ENCODE data around the gene TTLL6. TPM values are rescaled to one million over a fixed set of nuclear protein-coding genes. Genes with fewer than 3 reads are reported as not detected.

The TTLL6 gene
- total RNA-seq, 1 donor: under 0.01 TPM

DNA sequence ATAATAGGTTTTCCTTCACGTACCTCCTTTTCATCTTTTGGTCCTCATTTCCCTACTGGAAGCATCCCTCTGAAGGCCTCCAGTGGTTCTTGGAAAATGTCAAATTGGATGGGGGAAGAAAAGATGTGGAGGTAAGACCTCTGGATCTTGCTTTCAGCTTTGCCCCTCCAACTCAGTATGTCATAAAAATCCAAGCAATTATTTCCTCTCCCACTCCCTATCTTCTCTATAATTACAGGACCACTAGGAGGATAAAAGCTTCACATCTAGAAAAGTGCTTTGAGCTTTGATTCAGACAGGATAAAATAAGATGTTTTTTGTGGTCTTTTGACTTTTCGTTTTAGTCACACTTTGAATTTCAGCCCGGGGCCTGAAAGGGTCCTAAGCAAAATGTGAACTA, 1.7 kb downstream of the TTLL6 start:
- TF ChIP-seq, protein P1, sequence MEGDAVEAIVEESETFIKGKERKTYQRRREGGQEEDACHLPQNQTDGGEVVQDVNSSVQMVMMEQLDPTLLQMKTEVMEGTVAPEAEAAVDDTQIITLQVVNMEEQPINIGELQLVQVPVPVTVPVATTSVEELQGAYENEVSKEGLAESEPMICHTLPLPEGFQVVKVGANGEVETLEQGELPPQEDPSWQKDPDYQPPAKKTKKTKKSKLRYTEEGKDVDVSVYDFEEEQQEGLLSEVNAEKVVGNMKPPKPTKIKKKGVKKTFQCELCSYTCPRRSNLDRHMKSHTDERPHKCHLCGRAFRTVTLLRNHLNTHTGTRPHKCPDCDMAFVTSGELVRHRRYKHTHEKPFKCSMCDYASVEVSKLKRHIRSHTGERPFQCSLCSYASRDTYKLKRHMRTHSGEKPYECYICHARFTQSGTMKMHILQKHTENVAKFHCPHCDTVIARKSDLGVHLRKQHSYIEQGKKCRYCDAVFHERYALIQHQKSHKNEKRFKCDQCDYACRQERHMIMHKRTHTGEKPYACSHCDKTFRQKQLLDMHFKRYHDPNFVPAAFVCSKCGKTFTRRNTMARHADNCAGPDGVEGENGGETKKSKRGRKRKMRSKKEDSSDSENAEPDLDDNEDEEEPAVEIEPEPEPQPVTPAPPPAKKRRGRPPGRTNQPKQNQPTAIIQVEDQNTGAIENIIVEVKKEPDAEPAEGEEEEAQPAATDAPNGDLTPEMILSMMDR (IDR thresholded peaks at IDR 0.05; ENCODE audit: insufficient read depth, low read depth, low read length): no peak
- no peak overlapping the region for H3K4me3 ChIP-seq (ENCODE audit: low read depth, low read length)
- DNase-seq (ENCODE audit: low read depth): no peak

DNA sequence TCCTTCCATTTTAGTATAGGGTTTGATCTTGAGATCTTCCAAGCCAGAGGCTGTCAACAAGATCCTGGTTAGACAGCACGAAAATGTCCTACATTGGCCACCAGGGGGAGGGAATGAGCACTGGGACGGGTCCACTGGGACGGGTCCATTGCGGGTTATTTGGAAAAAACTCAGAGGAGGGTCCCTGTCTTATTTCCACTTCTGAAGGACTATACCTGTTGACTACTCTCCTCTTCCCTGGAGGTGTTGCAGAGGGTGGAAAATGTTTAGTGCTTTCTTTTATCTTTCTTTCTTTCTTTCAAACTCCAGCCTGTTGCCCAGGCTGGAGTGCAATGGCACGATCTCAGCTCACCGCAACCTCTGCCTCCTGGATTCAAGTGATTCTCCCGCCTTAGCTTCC, 2.5 kb downstream of the TTLL6 start:
- TF ChIP-seq, protein P1 (IDR thresholded peaks at IDR 0.05; ENCODE audit: insufficient read depth, low read depth, low read length): peak; percentile 92
- peak; percentile 62 for DNase-seq (ENCODE audit: low read depth)
- no peak overlapping the region for H3K4me3 ChIP-seq (ENCODE audit: low read depth, low read length)

- no peak overlapping the region for H3K4me3 ChIP-seq (ENCODE audit: low read depth, low read length)
- TF ChIP-seq, protein P1 (IDR thresholded peaks at IDR 0.05; ENCODE audit: insufficient read depth, low read depth, low read length): no peak
- DNase-seq (ENCODE audit: low read depth): no peak
Measured at GRCh38 chr17:48812001-48812400, 5.0 kb downstream of the TTLL6 start.

- no peak overlapping the region for H3K4me3 ChIP-seq (ENCODE audit: low read depth, low read length)
- DNase-seq (ENCODE audit: low read depth): no peak
- TF ChIP-seq, protein P1 (IDR thresholded peaks at IDR 0.05; ENCODE audit: insufficient read depth, low read depth, low read length): no peak
Measured at GRCh38 chr17:48809182-48809581, 7.8 kb downstream of the TTLL6 start.

- TF ChIP-seq, protein P1 (IDR thresholded peaks at IDR 0.05; ENCODE audit: insufficient read depth, low read depth, low read length): peak; percentile 98
- DNase-seq (ENCODE audit: low read depth): peak; percentile 61
- H3K4me3 ChIP-seq (ENCODE audit: low read depth, low read length): no peak overlapping the region
Measured at GRCh38 chr17:48804936-48805411, 12.1 kb downstream of the TTLL6 start.

DNA sequence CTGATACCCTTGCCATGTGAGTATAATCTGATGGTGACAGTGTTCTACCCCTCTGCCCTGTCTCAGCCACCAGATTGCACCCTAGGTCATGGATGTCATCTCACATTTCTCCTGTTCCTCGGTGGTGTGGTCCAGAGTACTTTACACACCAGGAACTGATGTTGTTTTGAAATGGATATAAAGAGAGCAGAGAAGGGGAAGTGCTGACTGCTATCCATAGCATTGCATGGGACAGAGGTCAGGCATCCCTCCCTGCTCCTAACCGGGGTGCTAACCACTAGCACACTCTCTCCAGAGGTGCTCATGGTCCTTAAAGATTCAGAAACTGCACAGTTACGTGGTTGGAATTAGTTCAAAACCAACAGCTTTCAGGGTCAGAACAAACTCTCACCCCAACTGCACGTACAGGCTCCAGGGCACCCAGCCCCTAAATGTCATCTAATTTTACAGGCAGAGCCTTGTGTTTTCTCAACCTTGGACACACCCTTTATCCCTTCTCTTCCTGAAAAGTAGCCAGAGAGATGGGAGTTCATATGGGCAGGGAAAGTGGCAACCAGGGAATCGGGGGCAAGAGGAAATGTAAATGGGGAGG, 16.3 kb downstream of the TTLL6 start:
- peak; percentile 83 for DNase-seq (ENCODE audit: low read depth)
- TF ChIP-seq, protein P1 (IDR thresholded peaks at IDR 0.05; ENCODE audit: insufficient read depth, low read depth, low read length): no peak
- no peak overlapping the region for H3K4me3 ChIP-seq (ENCODE audit: low read depth, low read length)
